HepG2 (cell line): ENCODE data around the gene PLIN4.

ENCODE experiments used
- EZH2 ChIP-seq: conservative IDR thresholded peaks from 2 replicates; pipeline ENCODE4 v1.6.1; 2012; ENCODE audit warnings: mild to moderate bottlenecking, low read depth, low read length, moderate library complexity
- TBX2 ChIP-seq: sonication (generic); formaldehyde crosslinking; IDR thresholded peaks from 2 replicates; pipeline ENCODE4 v1.5.0; 2020; ENCODE audit warnings: missing genetic modification reagents, mild to moderate bottlenecking, borderline replicate concordance
- TF ChIP-seq, protein P1 (sequence below): sonication (generic); formaldehyde crosslinking; IDR thresholded peaks from one replicate; pipeline ENCODE4 v1.5.1; 2020; ENCODE audit warnings: mild to moderate bottlenecking, missing genetic modification reagents; ENCODE audit errors: not compliant biosample characterization
- TF ChIP-seq, protein P2 (sequence below): sonication (generic); formaldehyde crosslinking; IDR thresholded peaks from 2 replicates; pipeline ENCODE4 v1.5.0; 2020; ENCODE audit warnings: missing genetic modification reagents, mild to moderate bottlenecking, borderline replicate concordance

DNA sequence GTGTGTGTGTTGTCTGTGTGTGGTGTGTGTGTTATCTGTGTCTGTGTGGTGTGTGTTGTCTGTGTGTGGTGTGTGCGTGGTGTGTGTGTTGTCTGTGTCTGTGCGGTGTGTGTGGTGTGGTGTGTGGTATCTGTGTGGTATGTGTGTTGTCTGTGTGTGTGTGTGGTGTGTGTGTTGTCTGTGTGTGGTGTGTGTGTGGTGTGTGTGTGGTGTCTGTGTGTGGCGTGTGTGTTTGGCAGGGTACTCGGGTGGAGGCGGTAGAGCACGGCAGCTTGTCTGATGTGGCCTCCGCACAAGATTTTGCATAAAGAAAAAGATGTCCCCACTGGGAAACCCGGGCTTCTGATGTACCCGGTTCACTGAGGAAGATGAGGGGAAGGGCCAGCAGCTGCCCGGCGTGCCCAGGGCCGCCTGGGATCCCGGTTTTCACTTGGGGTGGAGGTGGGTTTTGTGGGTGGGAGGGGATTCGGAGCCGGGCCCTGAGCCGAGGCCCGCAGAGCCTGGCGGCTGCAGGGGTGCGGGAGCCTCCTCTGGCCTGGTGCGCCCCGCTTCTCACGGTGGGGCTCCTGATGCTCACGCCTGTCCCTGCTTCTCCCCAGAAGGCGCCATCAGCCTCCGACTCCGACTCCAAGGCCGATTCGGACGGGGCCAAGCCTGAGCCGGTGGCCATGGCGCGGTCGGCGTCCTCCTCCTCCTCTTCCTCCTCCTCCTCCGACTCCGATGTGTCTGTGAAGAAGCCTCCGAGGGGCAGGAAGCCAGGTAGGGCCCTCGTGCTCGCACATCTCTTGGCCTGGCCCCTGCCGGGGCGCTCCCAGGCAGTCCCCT is 25.0 kb downstream of the PLIN4 start:
- TF ChIP-seq EZH2 (no peak), TBX2 (CRISPR knock-in tag) (no peak)
- TF ChIP-seq, protein P1, sequence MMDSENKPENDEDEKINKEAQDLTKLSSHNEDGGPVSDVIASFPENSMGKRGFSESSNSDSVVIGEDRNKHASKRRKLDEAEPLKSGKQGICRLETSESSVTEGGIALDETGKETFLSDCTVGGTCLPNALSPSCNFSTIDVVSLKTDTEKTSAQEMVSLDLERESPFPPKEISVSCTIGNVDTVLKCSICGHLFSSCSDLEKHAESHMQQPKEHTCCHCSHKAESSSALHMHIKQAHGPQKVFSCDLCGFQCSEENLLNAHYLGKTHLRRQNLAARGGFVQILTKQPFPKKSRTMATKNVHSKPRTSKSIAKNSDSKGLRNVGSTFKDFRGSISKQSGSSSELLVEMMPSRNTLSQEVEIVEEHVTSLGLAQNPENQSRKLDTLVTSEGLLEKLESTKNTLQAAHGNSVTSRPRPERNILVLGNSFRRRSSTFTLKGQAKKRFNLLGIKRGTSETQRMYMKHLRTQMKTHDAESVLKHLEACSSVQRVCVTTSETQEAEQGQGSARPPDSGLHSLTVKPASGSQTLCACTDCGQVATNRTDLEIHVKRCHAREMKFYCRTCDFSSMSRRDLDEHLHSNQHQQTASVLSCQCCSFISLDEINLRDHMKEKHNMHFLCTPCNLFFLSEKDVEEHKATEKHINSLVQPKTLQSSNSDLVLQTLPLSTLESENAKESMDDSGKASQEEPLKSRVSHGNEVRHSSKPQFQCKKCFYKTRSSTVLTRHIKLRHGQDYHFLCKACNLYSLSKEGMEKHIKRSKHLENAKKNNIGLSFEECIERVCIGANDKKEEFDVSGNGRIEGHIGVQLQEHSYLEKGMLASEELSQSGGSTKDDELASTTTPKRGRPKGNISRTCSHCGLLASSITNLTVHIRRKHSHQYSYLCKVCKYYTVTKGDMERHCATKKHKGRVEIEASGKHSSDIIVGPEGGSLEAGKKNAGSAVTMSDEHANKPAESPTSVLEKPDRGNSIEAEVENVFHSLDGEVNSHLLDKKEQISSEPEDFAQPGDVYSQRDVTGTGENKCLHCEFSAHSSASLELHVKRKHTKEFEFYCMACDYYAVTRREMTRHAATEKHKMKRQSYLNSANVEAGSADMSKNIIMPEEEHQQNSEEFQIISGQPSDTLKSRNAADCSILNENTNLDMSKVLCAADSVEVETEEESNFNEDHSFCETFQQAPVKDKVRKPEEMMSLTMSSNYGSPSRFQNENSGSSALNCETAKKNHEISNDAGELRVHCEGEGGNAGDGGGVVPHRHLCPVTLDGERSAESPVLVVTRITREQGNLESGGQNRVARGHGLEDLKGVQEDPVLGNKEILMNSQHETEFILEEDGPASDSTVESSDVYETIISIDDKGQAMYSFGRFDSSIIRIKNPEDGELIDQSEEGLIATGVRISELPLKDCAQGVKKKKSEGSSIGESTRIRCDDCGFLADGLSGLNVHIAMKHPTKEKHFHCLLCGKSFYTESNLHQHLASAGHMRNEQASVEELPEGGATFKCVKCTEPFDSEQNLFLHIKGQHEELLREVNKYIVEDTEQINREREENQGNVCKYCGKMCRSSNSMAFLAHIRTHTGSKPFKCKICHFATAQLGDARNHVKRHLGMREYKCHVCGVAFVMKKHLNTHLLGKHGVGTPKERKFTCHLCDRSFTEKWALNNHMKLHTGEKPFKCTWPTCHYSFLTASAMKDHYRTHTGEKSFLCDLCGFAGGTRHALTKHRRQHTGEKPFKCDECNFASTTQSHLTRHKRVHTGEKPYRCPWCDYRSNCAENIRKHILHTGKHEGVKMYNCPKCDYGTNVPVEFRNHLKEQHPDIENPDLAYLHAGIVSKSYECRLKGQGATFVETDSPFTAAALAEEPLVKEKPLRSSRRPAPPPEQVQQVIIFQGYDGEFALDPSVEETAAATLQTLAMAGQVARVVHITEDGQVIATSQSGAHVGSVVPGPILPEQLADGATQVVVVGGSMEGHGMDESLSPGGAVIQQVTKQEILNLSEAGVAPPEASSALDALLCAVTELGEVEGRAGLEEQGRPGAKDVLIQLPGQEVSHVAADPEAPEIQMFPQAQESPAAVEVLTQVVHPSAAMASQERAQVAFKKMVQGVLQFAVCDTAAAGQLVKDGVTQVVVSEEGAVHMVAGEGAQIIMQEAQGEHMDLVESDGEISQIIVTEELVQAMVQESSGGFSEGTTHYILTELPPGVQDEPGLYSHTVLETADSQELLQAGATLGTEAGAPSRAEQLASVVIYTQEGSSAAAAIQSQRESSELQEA (CRISPR knock-in tag): no peak
- TF ChIP-seq, protein P2, sequence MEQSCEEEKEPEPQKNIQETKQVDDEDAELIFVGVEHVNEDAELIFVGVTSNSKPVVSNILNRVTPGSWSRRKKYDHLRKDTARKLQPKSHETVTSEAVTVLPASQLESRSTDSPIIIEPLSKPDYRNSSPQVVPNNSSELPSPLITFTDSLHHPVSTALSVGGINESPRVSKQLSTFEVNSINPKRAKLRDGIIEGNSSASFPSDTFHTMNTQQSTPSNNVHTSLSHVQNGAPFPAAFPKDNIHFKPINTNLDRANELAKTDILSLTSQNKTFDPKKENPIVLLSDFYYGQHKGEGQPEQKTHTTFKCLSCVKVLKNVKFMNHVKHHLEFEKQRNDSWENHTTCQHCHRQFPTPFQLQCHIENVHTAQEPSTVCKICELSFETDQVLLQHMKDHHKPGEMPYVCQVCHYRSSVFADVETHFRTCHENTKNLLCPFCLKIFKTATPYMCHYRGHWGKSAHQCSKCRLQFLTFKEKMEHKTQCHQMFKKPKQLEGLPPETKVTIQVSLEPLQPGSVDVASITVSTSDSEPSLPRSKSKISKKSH (CRISPR knock-in tag): no peak
